ENCODE results near the gene ITPRID1.

- TF ChIP-seq CTCF (IDR thresholded peaks at IDR 0.05) = no peak
- TF ChIP-seq EP300 (IDR thresholded peaks at IDR 0.05) = no peak
These were observed 35.7 kb downstream of the ITPRID1 start for GRCh38 chr7:31549611-31550010.

All from upper lobe of left lung (tissue), 4 donors.